HG02840 (cell line): ENCODE measurements around the gene PEX5L.
A peak's percentile ranks its signal among the peaks of the same experiment; 100 is the strongest.

ENCODE experiments used
- ATAC-seq: cut with Tn5 transposase; IDR thresholded peaks from one replicate; pipeline ENCODE4 v1.9.1; 2021; ENCODE audit warnings: mild to moderate bottlenecking, moderate library complexity, moderate number of reproducible peaks; ENCODE audit not compliant: unreplicated experiment, low FRiP score

Gene PEX5L

DNA sequence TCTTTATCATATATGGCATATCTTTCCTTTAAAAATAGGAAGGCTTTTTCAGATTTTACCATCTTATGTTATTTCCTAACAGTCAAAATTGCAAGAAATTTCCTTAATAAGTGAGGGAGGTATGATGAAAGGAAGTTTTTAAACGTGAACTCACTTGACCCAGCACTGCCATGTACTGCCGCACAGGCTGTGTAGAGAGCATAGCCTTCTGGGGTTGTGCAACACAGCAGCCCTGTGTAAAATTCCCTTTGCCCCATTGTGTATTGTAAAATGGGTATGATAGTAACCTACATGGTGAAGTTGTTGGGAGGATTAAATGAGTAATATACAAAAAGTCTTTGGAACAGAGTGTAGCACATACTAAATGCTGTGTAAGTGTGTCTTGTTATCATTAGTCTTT lies 78.6 kb downstream of the PEX5L start:
- ATAC-seq = no peak

DNA sequence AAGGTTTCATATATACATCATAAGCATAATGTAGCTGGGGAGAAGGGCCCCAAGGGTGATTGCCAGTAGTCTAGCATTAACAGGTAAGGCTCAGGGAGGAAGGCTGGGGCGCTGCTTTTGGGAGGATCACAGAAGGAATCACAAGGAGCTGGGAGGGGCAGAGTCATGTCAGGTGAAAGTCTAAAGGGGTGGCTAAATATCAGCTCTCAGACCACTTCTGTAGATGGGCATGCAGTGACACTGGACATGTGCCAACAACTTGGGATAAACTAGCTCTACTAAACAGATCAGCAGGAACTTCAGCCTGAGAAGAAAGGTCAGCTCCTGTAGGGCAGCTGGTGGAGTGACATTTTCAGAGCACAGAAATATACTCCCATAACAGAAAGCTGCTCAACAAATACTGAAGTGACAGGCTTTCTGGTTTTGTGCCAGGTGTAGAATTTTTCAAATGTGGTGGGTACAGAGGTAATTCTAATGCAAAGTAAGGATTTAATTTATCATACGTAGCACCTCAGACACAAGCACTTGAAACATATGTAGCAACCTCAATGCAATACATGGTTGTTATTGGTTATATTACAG lies 79.4 kb downstream of the PEX5L start:
- ATAC-seq = no peak

DNA sequence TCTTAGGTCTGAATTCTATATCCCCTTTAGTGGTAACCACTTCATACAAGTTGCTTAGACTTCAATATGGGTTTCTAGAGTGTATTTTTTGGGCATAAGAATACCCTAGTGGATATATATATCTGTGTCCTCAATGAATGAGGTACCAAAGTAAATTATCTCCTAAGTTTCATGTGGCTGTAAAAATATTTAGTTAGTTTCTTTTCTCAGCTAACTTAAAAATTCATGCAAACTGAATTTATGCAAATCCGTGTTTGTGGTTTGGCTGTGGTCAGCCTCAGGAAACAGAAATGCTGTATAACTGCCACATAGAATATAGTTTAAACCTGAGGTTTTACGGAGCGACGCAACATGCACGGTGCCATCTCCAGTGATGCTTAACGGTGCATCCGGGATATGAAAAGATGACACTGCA lies 80.3 kb downstream of the PEX5L start:
- ATAC-seq = peak; percentile 90

DNA sequence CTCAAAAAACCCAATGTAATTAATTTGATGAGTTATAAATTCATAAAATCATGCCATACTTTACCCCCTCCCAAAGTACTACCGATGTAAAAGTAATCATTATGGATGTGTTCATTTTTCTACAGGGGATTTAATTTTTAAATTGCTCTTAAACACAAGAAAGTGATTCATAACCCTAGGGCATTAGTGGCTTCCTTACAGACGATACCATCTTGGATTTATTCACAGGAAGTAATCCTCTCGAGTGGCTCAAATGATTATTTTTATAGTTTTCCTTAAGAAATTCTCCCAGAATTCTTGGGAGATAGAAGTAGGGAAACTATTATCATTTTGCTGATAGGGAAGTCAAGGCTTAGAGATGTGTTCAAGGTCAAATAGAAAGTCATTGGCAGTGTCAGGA lies 80.9 kb downstream of the PEX5L start:
- no peak for ATAC-seq

DNA sequence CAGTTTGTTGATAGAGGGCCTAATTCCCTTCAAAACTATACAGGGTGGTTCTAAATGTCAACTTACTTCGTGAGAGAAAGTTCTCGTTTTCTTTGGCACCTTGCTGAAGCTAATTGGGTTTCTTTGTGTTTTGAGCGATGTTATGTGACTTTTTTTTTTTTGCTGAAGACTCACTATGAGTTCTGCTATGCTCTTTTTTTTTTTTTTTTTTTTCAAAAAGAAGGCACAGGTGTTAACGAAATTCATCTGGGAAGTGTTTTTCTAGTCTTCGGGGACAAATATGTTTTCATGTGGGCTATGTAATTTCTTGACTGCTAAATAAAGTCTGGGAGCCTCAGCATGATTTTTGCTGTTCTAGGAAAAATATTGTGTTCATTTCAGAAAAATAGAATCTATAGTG lies 81.5 kb downstream of the PEX5L start:
- no peak for ATAC-seq

DNA sequence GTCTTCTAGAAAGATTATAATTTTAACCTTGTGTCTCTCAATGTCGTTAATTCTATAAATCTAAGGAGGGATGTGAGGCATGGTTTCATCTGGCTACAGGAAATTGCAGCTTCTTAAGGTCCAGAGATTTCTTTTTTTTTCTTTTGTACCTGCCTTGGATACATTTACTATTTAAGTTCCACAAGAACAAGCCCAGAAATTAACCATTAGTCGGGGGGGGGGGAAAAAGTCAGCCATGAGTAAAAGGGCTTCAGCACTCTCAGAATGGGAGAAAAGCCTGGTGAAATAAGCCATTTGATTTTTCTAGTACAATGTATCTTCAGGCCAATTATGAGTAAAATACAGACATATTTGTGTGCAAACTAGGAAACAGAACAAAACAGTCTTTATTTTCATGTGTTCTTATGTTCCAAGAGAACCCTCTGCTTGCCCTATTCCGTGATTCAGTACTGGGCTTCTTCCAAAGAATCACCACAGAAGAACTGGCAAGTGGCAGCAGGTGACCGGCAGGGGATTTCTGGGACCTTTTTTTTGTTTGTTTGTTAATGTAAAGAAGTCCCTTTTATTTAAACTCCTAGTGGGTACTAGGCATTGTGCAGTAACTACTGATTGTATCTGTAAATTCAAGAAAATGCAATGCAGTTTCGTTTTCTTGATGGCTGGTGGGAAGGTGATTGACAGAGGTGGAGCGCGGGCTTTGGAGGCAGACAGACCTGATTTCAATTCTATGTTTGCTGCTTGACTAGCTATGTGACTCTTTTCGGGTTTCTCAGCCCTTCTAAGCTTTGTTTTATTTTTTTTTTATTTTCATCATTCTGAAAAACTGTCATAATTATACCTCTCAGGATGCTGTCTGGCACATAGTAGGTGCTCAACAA lies 82.5 kb downstream of the PEX5L start:
- no peak for ATAC-seq

DNA sequence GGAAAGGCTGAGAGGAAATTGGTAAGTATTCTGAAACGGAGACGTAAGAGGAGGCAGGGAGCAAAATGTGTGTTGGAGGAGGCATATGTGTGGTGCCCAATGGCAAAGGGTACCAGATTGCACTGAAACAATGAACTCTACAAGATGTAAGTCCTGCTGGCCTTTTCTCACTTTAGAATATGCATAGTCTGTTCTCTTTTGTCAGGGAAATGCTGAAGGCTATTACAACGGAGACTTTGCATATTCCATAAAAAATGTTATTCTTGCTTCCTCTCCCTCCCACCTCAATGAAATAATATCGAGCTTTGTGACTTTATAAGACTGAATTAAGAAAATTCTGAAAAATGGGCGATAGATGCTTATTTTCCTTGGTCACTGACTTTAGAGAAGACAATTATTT lies 85.9 kb downstream of the PEX5L start:
- ATAC-seq = no peak

DNA sequence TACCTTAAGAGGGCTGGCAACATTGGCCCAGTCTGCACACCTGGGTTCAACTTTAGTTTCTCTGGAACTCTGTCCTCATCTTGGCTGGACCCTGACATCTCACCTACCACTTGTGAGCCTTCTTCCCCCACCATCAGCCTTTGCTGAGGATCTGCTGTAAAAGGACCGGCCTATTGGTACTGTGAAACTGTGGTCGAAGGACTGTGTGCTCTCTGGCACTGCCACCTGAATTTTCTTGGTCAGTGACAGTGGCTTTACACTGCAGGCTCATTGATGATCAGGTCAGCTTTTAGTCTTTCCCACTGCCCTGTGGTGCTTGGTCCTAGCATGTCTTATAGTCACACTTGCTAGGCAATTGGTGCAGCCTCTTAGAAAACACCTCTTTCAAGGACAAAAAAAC lies 86.9 kb downstream of the PEX5L start:
- ATAC-seq = peak; percentile 31

DNA sequence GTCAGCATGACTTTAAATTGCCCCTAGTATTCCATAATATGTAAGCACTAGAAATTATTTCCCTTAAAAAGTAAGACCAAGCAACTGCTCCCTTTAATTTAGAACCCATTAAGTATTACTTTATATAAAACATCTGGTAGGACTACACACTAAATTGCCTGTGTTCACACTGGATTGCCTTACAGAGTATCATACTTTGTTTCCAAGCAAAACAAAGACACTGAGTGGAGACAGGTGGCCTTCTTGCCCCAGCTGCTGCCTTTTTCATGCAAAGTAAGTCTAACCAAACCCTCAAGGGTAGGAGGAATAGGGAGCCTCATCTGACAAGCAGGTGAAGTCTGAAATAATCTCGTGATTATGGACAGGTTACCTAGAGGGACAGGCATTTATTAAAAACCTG lies 87.3 kb downstream of the PEX5L start:
- peak; percentile 87 for ATAC-seq

DNA sequence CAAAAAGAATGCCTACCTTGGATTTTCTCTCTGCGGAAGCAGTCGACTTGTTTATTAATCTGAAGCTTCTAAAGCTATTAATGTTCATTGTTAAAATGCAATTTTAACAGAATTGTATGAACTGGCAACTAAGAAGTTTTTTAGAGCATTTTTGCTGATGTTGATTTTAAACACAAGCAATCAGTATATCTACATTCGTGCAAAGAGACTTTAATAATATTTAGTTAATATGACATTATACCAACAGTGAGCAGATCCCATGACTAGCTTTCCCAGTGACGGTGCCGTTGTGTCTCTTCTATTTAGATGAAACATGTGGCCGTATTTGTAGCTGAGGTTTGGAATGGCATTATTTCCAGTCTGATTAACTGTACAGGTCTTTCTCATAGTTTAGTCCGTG lies 88.0 kb downstream of the PEX5L start:
- ATAC-seq = no peak

DNA sequence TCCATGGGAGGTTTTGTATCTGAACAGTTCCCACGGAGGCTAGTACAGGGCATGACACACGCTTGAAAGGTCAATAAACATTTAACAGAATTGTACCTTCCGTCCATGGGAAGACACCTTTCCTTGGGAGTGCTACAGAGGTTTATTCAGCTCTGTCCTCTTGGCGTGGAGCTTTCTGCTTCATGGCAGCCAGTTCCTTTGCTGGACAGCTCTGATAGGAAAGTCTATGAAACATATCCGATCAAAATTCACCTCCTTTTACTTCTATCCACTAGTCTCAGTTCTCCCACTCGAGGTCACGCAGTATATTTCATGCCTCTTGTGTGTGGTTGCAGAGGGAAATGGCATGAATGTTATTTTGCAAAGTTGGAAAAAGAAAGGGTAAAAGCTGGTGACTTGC lies 91.2 kb downstream of the PEX5L start:
- ATAC-seq = no peak

DNA sequence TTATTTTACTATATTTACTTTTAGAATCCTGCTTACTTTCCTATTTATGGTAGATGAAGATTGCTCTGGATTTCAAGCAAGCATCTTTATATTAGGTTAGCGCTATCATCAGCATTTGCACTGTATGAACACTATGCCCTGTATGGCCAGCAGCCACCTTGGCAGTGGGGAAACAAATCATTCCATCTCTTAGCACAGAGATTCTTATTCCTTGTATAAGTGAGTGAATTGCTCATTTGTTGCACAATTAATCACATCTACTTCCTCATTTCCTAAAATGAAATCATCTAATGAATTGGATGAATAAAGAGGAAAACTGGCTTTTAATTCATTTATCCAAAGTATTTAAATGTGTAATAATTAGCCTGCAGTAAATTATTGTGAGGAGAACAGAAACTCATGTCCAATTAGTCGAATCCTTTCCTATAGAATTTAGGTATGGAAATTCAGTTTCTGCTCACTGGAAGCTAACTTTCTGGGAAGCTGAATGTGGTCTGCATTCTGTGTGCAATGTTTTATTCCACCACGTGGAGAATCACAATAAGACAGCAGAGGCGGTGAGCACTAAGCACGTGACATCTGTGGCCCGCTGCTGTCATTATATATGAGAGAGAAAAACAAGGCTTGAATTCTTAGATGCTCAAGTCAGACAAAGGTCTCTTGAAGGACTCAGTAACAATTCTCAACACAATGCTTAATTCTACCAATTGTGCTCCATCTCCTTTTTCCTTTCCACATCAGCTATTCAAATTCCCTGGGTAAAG lies 93.4 kb downstream of the PEX5L start:
- ATAC-seq = no peak

DNA sequence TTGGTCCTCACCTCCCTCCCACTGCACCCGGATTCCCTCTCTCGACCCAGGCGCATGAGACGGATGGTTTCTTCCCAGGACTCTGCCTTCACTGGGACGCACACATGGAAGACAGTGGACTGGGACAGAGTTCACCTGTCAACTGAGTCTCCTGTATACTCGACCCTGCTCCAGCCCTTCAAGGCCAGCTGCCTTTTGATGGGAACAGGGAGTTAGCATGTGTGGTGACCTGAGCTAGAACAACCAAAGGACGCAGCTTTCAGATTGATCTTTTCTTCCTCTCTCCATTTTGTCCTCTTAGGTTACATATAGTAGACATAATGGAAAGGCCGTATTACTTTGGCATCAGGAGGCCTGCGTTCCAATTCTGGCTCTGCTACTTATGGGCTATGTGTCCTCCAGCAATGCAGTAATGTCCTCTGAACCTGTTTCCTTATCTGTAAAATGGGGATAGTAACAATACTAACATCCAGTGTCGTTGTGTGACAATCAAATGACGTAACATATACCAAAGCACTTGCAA lies 94.1 kb downstream of the PEX5L start:
- no peak for ATAC-seq

DNA sequence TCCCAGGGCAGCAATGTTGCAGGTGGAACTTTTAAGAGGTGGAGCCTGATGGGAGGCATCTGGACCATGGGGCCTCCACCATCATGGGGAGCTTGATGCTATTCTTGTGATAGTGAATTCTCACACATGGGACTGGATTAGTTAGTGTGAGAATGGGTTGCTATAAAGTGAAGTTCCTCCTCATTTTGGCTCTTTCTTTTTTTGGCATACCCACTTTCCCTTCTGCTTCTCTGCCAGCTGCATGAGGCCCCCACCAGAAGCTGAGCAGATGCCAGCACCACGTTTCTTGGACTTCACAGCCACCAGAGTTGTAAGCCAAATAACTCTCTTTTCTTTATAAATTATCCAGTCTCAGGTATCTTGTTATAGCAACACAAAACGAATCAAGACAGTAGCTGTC lies 101.0 kb downstream of the PEX5L start:
- no peak for ATAC-seq

DNA sequence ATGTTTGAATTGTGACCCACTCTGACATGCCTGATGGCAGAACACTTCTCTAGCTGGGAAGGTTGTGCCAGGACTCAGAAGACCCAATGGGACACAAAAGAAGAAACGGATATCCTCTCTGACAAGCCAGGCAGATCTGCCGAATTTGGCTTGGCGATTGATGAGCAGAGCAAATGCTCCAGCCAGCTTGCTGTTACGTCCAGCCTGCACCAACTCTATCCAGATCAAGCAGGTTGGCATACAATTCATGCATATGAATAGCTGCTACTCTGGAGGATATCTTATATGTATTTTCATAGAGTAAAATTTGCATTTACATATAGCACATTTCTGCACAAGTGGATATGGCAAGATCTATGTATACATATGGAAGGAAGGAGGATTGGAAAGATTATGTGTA lies 102.8 kb downstream of the PEX5L start:
- ATAC-seq = no peak

DNA sequence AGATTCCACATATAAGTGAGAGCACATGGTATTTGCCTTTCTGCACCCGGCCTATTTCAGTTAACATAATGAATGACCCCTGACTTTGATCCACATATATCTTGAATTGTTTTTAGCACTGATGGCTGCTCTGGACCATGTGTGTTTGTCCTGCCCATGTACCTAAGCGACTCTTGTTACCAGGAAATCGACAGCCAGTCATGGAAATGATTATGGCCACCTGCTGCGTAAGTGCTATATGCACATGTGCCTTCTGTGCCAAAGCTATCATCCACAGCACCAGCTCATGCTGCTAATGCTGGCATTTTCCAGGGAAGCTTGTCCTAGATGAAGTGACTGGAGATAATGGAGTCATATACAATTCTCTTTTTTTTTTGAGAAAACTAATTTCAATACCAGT lies 103.7 kb downstream of the PEX5L start:
- no peak for ATAC-seq

DNA sequence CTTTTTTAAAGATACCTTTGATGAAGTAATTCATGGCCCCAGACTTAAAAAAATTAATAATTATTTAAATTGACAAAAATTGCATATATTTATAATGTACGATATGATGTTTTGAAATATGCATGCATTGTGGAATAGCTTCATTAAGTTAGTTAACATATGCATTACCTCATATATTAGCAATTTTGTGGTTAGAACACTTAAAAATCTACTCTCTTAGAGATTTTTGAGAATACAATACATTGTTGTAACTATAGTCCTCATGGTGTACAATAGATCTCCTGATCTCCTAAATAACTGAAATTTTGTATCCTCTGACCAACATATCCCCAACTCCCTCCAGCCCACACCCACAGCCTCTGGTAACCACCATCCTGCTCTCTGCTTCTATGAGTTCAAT lies 104.1 kb downstream of the PEX5L start:
- ATAC-seq = no peak

DNA sequence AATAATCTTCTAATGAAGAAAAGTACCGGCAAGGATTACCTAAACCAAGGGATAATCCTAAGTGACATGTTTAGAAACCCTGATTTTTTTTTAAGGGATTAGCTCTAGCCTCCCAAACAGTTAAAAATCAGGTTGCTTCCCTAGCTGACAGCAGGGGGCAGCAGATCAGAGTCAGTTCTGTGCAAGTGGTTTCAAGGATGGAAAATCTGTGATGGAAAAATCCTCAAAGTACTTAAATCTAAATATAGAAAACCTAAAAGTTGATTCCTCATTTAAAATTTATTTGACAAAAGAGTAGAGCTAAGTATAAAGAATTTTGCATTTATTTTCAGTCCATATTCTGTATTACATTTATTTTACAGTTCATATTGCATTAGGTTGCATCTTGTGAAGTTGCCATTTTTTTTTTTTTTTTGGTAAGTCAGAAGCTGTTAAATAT lies 107.6 kb downstream of the PEX5L start:
- peak; percentile 58 for ATAC-seq

DNA sequence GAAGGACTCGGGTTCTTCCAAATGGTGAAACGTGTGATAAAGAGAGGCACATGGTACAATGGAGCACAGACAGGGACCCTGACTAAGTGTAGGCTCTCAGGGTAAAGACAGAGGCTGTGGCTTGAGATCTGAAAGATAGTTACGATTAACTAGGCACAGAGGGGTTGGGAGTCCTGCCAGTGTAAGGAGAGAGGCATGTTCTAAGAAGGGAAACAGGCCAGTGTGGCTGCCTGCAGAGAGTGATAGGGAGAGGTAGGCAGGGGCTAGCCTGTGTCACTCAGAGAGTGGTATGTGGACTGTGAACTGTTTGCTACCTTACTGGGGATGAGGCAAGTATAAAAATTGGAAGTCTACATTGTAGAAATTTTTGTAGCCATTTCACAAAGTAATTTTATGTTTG lies 109.5 kb downstream of the PEX5L start:
- no peak for ATAC-seq

DNA sequence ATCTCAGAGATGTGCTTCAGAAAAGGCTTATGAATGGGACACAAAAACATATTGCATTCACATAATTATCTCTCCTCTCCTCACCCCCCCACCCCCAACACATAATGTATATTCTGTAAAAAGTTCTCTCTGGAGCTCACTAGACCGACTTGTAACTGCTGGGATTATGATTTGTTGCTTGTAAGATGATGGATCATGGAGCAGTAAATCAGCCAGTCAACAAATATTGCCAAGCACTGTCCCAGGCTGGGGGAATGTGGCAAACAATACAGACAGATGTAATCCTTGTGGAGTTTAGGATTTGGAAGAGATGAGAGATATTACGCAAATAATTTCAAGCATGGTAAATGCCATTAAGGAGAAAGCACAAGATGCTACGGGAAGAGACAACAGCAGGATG lies 114.8 kb downstream of the PEX5L start:
- no peak for ATAC-seq

DNA sequence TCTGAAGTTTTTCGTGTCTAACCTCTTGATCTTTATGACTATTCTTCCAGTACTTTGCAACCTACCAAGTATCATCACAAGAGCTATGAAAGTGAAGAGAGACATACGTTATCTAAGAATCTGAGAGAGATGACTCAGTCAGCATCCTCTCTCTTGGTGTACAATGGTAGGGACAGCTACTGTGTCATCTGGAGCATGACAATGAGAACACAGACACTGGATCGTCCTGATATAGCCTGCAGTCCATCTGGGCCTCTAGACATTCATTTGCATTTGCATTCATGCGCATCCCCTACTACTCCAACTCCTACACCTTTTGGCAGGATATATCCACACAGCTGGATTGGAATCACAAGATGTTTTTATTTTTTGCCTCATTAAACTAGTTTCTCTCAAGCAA lies 115.2 kb downstream of the PEX5L start:
- peak; percentile 63 for ATAC-seq
